ENCODE measurements around the gene AP3S1. TPM values are rescaled to one million over a fixed set of nuclear protein-coding genes. Genes with fewer than 3 reads are reported as not detected.
A peak's percentile ranks its signal among the peaks of the same experiment; 100 is the strongest.

Gene AP3S1
- total and polyA plus RNA-seq, 2 of the 13 experiments (the other 11 are each of a cell fraction or from before 2014, with no cell fraction given): 50.5 to 85.9 TPM

DNA sequence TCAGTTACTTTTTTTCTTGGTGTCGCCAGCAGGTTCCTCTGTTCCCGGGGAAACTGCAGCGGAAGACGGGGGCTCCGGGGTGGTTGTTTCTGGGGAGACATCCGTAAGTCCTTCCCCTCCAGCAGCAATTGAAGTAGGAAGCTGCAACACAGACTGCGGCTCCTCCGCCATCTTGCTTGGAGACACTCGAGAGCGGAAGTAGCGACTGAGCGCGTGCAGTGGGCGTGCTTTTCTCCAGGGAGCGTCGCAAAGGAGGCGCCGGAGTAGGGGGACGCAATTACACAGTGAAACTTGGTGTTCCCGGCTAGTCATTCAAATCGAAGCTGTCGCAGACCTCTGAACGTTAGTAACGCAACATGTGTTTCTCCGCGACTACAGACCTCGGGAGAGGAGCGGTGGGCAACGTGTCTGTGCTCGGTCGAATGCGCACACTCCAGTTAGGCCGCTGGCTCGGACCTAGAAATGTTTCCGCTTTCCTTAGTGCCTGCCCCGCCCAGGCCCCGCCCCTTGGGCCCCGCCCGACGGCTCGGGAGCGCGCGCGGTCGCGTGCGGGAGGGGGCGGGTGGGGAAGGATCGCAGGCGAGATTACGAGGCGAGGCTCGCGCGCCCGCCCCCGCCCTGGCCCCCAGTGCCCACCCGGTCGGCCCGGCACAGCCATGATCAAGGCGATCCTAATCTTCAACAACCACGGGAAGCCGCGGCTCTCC, at the start of gene AP3S1, which contains the start of gene ATG12 (continued):
- TF ChIP-seq, protein P1, sequence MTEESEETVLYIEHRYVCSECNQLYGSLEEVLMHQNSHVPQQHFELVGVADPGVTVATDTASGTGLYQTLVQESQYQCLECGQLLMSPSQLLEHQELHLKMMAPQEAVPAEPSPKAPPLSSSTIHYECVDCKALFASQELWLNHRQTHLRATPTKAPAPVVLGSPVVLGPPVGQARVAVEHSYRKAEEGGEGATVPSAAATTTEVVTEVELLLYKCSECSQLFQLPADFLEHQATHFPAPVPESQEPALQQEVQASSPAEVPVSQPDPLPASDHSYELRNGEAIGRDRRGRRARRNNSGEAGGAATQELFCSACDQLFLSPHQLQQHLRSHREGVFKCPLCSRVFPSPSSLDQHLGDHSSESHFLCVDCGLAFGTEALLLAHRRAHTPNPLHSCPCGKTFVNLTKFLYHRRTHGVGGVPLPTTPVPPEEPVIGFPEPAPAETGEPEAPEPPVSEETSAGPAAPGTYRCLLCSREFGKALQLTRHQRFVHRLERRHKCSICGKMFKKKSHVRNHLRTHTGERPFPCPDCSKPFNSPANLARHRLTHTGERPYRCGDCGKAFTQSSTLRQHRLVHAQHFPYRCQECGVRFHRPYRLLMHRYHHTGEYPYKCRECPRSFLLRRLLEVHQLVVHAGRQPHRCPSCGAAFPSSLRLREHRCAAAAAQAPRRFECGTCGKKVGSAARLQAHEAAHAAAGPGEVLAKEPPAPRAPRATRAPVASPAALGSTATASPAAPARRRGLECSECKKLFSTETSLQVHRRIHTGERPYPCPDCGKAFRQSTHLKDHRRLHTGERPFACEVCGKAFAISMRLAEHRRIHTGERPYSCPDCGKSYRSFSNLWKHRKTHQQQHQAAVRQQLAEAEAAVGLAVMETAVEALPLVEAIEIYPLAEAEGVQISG (CRISPR knock-in tag; IDR thresholded peaks at IDR 0.05): peak; percentile 80
- TF ChIP-seq CC2D1A (CRISPR knock-in tag; IDR thresholded peaks at IDR 0.05) (0 out of 2 replicates have a peak, but pooled peaks have one; percentile 23), ZSCAN30 (CRISPR knock-in tag; IDR thresholded peaks at IDR 0.05) (peak; percentile 82; the same call in 1 of the 2 replicates), SOX6 (IDR thresholded peaks at IDR 0.05) (no peak), SOX6 (CRISPR knock-in tag; IDR thresholded peaks at IDR 0.05) (peak; percentile 64), POGZ (CRISPR knock-in tag; IDR thresholded peaks at IDR 0.05) (peak; percentile 83), ZNF460 (CRISPR knock-in tag; IDR thresholded peaks at IDR 0.05; ENCODE audit: borderline replicate concordance) (no peak), ZNF790 (CRISPR knock-in tag; IDR thresholded peaks at IDR 0.05; ENCODE audit: borderline replicate concordance) (peak; percentile 63; the same call in 1 of the 2 replicates), ZNF720 (CRISPR knock-in tag; IDR thresholded peaks at IDR 0.05) (no peak; the same call in 1 of the 2 replicates), ZNF597 (CRISPR knock-in tag; IDR thresholded peaks at IDR 0.05) (no peak), ZNF747 (CRISPR knock-in tag; IDR thresholded peaks at IDR 0.05; ENCODE audit: borderline replicate concordance) (peak; percentile 76; the same call in 1 of the 2 replicates), ZNF670 (CRISPR knock-in tag; IDR thresholded peaks at IDR 0.05; ENCODE audit: borderline replicate concordance) (peak; percentile 90), PHF21A (CRISPR knock-in tag; IDR thresholded peaks at IDR 0.05) (peak; percentile 22), TOE1 (CRISPR knock-in tag; IDR thresholded peaks at IDR 0.05) (peak; percentile 78; the same call in 1 of the 2 replicates), HBP1 (CRISPR knock-in tag; IDR thresholded peaks at IDR 0.05; ENCODE audit: low read depth) (no peak), PTBP1 (IDR thresholded peaks at IDR 0.05; ENCODE audit: low read depth, low read length, poor library complexity, severe bottlenecking) (no peak), RBAK (CRISPR knock-in tag; IDR thresholded peaks at IDR 0.05) (0 out of 2 replicates have a peak, but pooled peaks have one; percentile 19), ELF1 (CRISPR knock-in tag; IDR thresholded peaks at IDR 0.05) (peak; percentile 94), ZFY (CRISPR knock-in tag; IDR thresholded peaks at IDR 0.05) (peak; percentile 95)
- TF ChIP-seq, protein P2, sequence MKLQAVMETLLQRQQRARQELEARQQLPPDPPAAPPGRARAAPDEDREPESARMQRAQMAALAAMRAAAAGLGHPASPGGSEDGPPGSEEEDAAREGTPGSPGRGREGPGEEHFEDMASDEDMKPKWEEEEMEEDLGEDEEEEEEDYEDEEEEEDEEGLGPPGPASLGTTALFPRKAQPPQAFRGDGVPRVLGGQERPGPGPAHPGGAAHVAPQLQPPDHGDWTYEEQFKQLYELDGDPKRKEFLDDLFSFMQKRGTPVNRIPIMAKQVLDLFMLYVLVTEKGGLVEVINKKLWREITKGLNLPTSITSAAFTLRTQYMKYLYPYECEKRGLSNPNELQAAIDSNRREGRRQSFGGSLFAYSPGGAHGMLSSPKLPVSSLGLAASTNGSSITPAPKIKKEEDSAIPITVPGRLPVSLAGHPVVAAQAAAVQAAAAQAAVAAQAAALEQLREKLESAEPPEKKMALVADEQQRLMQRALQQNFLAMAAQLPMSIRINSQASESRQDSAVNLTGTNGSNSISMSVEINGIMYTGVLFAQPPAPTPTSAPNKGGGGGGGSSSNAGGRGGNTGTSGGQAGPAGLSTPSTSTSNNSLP (IDR thresholded peaks at IDR 0.05; ENCODE audit: low read depth, low read length): 0 out of 2 replicates have a peak, but pooled peaks have one; percentile 15
- TF ChIP-seq, protein P3, sequence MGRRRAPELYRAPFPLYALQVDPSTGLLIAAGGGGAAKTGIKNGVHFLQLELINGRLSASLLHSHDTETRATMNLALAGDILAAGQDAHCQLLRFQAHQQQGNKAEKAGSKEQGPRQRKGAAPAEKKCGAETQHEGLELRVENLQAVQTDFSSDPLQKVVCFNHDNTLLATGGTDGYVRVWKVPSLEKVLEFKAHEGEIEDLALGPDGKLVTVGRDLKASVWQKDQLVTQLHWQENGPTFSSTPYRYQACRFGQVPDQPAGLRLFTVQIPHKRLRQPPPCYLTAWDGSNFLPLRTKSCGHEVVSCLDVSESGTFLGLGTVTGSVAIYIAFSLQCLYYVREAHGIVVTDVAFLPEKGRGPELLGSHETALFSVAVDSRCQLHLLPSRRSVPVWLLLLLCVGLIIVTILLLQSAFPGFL (CRISPR knock-in tag; IDR thresholded peaks at IDR 0.05): no peak

Data from HepG2 (cell line).